Panc1 (cell line): ENCODE results near the gene RHBDF2.

Experiments
- POLR2AphosphoS5 ChIP-seq: IDR thresholded peaks from 2 replicates; pipeline ENCODE4 v1.6.1; 2012; ENCODE audit warnings: mild to moderate bottlenecking, low read depth, low read length, moderate library complexity
- TF ChIP-seq, protein P1 (sequence below): fragments of 450-650 bp; IDR thresholded peaks from 2 replicates; pipeline ENCODE4 v1.5.1; 2017; ENCODE audit warnings: mild to moderate bottlenecking

DNA sequence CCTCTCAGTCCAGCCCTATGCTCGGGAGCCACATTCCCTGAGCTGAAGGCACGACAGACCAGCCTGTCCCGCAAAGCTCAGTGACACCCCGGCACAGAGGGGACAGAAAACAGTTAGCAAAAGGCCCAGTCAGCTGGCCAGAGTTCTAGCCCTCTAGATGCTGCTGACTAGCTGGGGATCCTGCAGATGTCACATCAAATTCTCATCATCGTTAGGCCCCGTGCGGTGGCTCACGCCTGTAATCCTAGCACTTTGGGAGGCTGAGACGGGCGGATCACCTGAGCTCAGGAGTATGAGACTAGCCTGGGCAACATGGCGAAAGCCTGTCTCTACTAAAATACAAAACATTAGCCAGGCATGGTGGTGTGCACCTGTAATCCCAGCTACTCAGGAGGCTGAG lies 65.5 kb downstream of the RHBDF2 start:
- TF ChIP-seq, protein P1, sequence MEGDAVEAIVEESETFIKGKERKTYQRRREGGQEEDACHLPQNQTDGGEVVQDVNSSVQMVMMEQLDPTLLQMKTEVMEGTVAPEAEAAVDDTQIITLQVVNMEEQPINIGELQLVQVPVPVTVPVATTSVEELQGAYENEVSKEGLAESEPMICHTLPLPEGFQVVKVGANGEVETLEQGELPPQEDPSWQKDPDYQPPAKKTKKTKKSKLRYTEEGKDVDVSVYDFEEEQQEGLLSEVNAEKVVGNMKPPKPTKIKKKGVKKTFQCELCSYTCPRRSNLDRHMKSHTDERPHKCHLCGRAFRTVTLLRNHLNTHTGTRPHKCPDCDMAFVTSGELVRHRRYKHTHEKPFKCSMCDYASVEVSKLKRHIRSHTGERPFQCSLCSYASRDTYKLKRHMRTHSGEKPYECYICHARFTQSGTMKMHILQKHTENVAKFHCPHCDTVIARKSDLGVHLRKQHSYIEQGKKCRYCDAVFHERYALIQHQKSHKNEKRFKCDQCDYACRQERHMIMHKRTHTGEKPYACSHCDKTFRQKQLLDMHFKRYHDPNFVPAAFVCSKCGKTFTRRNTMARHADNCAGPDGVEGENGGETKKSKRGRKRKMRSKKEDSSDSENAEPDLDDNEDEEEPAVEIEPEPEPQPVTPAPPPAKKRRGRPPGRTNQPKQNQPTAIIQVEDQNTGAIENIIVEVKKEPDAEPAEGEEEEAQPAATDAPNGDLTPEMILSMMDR: no peak
- no peak for TF ChIP-seq POLR2AphosphoS5
